HCT116 (cell line): ENCODE results near the gene C5orf24.

Source experiments
- CTCF ChIP-seq, 3 experiments: fragments of 200-600 bp in 1 of 3; sonication (generic) in 1 of 3; IDR thresholded peaks in 2 of 3; conservative IDR thresholded peaks in 1 of 3; 2 replicates each; pipeline ENCODE4 v1.5.1; 2012 to 2017; ENCODE audit warnings: low read depth in 2 of 3, low read length in 2 of 3, antibody characterized with exemption in 1 of 3, borderline replicate concordance in 1 of 3, control low read depth in 1 of 3, mild to moderate bottlenecking in 1 of 3, mixed read lengths in 1 of 3, mixed run types in 1 of 3, moderate library complexity in 1 of 3; ENCODE audit not compliant: insufficient read depth in 1 of 3
- ELF1 ChIP-seq: IDR thresholded peaks from 2 replicates; pipeline ENCODE4 v1.6.1; 2012; ENCODE audit warnings: low read depth, borderline replicate concordance
- EZH2 ChIP-seq: fragments of 200-600 bp; sonication (generic); IDR thresholded peaks from 2 replicates; pipeline ENCODE4 v1.6.1; 2017; ENCODE audit warnings: antibody characterized with exemption, mixed run types
- RAD21 ChIP-seq: IDR thresholded peaks from 2 replicates; pipeline ENCODE4 v1.6.1; 2012; ENCODE audit warnings: low read depth, mild to moderate bottlenecking
- TF ChIP-seq, protein P1 (sequence below): IDR thresholded peaks from 2 replicates; pipeline ENCODE4 v1.6.1; 2012
- TF ChIP-seq, protein P2 (sequence below): IDR thresholded peaks from 2 replicates; pipeline ENCODE4 v1.6.1; 2011; ENCODE audit warnings: mild to moderate bottlenecking, low read length, moderate library complexity; ENCODE audit not compliant: insufficient replicate concordance; ENCODE audit errors: extremely low read depth

DNA sequence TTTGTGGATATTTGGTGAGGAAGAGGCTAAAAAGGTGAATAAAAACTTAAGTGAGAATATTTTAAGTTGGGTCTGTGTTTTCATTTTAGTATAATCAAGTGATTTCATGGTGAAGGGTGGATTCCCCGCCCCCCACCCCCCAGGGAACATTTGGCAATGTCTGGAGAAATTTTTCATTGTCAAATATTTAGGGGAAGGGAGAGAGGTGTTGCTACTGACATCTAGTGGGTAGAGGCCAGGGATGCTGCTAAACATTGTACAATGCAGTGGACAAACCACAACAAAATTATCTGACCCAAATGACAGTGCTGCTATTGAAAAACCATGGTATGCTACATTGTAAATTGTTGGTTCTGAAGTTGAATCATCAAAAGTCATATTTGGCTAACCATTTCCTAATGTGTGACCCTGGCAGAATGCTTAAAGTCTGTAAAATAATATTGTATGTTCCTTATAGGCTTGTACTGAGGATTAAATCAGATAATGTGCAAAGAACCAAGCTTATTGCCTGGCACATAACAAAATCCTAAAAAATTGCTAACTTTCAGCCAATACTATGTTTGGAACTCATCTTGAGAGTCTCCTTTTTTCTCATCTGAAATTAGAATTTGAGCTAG is 5.6 kb downstream of the C5orf24 start:
- TF ChIP-seq ELF1 (no peak), CTCF (IDR thresholded peaks at IDR 0.05 in 2 of 3, conservative IDR thresholded peaks at IDR 0.05 in 1 of 3; ENCODE audit: borderline replicate concordance in 1 of 3, insufficient read depth in 1 of 3, low read depth in 2 of 3, low read length in 2 of 3) (peak; percentile 39 to 67 (median 67); a peak in 5 of 6 replicates), EZH2 (no peak), RAD21 (peak; percentile 55; the same call in 1 of the 2 replicates)
- TF ChIP-seq, protein P1, sequence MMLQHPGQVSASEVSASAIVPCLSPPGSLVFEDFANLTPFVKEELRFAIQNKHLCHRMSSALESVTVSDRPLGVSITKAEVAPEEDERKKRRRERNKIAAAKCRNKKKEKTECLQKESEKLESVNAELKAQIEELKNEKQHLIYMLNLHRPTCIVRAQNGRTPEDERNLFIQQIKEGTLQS: no peak
- TF ChIP-seq, protein P2, sequence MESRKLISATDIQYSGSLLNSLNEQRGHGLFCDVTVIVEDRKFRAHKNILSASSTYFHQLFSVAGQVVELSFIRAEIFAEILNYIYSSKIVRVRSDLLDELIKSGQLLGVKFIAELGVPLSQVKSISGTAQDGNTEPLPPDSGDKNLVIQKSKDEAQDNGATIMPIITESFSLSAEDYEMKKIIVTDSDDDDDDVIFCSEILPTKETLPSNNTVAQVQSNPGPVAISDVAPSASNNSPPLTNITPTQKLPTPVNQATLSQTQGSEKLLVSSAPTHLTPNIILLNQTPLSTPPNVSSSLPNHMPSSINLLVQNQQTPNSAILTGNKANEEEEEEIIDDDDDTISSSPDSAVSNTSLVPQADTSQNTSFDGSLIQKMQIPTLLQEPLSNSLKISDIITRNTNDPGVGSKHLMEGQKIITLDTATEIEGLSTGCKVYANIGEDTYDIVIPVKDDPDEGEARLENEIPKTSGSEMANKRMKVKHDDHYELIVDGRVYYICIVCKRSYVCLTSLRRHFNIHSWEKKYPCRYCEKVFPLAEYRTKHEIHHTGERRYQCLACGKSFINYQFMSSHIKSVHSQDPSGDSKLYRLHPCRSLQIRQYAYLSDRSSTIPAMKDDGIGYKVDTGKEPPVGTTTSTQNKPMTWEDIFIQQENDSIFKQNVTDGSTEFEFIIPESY: no peak
